AG04450 (cell line): Measurements from ENCODE around the gene ETV6. TPM values are rescaled to one million over a fixed set of nuclear protein-coding genes. Genes with fewer than 3 reads are reported as not detected.

Experiments
- CTCF ChIA-PET: fragments of 300-600, 350-600 bp; formaldehyde crosslinking; extraction: SDS; loops from one replicate; lab custom pipeline; 2022; ENCODE audit warnings: antibody characterized with exemption, inconsistent platforms; lab: Charles Lee
- POLR2A ChIA-PET: fragments of 350-600 bp; formaldehyde crosslinking; extraction: SDS; loops from one replicate; lab custom pipeline; 2021; ENCODE audit warnings: antibody characterized with exemption, inconsistent platforms; lab: Yijun Ruan, JAX
- DNase-seq: peaks from one replicate; pipeline ENCODE4 v3.0.0-alpha.2; 2011; ENCODE audit warnings: low read depth, low spot score
- H3K27ac ChIP-seq: one replicate; pipeline ENCODE4 v1.5.1; 2012; ENCODE audit warnings: low read depth, low read length, control low read depth
- H3K27me3 ChIP-seq: one replicate; pipeline ENCODE4 v1.6.0; 2012; ENCODE audit warnings: low read length; ENCODE audit not compliant: control insufficient read depth, insufficient read depth
- H3K4me3 ChIP-seq: 2 replicates; pipeline ENCODE4 v1.5.1; 2011; ENCODE audit warnings: mild to moderate bottlenecking, low read depth, low read length, control low read depth
- H3K9me3 ChIP-seq: 2 replicates; pipeline ENCODE4 v1.5.1; 2012; ENCODE audit warnings: low read length; ENCODE audit not compliant: control insufficient read depth, insufficient read depth
- CTCF ChIP-seq: IDR thresholded peaks from 2 replicates; pipeline ENCODE4 v1.5.1; 2011; ENCODE audit warnings: low read depth, low read length, control low read depth, inconsistent platforms
- polyA plus RNA-seq: library from polyadenylated mRNA; depleted of rRNA; stranded (reverse); fragments of >200 nt; gene quantifications from 2 replicates; pipeline ENCODE4 v1.2.3, GENCODE V29; 2011

ETV6 gene
- polyA plus RNA-seq, 1 experiment: 7.9 TPM

- POLR2A ChIA-PET: no interaction called here
- no peaks in the 10 kb centered on the region for H3K27me3 ChIP-seq
- no peak overlapping the region for H3K4me3 ChIP-seq
- TF ChIP-seq CTCF: no peak
- peaks cover 3% of the 10 kb centered on the region; the same call in 1 of the 2 replicates for H3K9me3 ChIP-seq
- no peak for DNase-seq
- CTCF ChIA-PET: no interaction called here
- no peak overlapping the region for H3K27ac ChIP-seq
These were observed 187.9 kb downstream of the ETV6 start for GRCh38 chr12:11837216-11837934.

GRCh38 chr12:11838403-11838802, 188.9 kb downstream of the ETV6 start:
- ChIA-PET POLR2A (no interaction called here), CTCF (no interaction called here)
- H3K27me3 ChIP-seq: no peaks in the 10 kb centered on the region
- H3K9me3 ChIP-seq: peaks cover 3% of the 10 kb centered on the region; the same call in 1 of the 2 replicates
- no peak for TF ChIP-seq CTCF
- H3K27ac ChIP-seq: no peak overlapping the region
- no peak overlapping the region for H3K4me3 ChIP-seq
- no peak for DNase-seq

GRCh38 chr12:11839091-11839641, 189.7 kb downstream of the ETV6 start:
- Histone ChIP-seq H3K4me3 (no peak overlapping the region), H3K9me3 (peaks cover 3% of the 10 kb centered on the region; the same call in 1 of the 2 replicates), H3K27me3 (no peaks in the 10 kb centered on the region), H3K27ac (no peak overlapping the region)
- ChIA-PET POLR2A (no interaction called here), CTCF (no interaction called here)
- no peak for TF ChIP-seq CTCF
- DNase-seq: no peak

- Histone ChIP-seq H3K27ac (no peak overlapping the region), H3K4me3 (no peak overlapping the region), H3K9me3 (peaks cover 3% of the 10 kb centered on the region; the same call in 1 of the 2 replicates), H3K27me3 (no peaks in the 10 kb centered on the region)
- DNase-seq: no peak
- ChIA-PET CTCF (no interaction called here), POLR2A (no interaction called here)
- TF ChIP-seq CTCF: no peak
These were observed 190.9 kb downstream of the ETV6 start for GRCh38 chr12:11840366-11840765.

- no peak for DNase-seq
- ChIA-PET POLR2A (no interaction called here), CTCF (no interaction called here)
- no peaks in the 10 kb centered on the region for H3K9me3 ChIP-seq
- no peak overlapping the region for H3K27ac ChIP-seq
- H3K27me3 ChIP-seq: no peaks in the 10 kb centered on the region
- no peak for TF ChIP-seq CTCF
- no peak overlapping the region for H3K4me3 ChIP-seq
These were observed 197.0 kb downstream of the ETV6 start for GRCh38 chr12:11846488-11846887.
